ENCODE data around the gene LIN52.

DNA sequence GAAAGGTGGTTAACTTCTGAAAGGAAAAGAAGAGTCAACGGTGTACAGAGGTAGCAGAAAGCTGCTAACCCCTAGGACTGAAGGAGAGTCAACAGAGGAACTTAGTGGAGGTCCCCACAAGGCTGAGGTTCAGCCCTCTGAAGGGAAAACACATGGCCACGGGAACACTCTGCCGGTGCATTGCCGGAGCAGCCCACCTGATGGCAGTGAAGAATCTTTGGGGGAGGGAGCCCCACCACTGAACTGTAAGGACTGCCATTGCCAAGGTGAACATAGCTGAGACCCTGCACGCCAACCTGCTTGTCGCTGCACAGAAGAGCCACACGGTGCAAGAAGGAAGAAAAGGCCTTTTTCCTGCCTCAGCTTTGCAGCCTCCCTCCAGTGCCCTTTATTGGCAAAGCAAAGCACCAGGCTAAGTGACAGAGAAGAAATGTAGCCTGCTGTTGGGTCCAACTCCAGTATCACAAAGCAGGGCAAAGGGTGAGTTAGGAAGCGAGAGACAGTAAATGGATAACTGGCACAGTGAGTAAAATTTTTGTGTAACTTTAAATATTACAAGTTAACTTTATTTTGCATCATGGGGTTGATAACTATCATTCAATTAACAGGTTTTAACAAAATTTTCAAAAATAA lies 76.9 kb downstream of the LIN52 start:
- TF ChIP-seq CTCF (CRISPR knock-in tag; IDR thresholded peaks at IDR 0.05) (0 out of 2 replicates have a peak, but pooled peaks have one; percentile 5), ZNF20 (CRISPR knock-in tag; IDR thresholded peaks at IDR 0.05) (no peak), POLR2A (IDR thresholded peaks at IDR 0.05; ENCODE audit: insufficient read depth in 1 of 2, low read depth in 2 of 2, low read length in 2 of 2) (no peak), REPIN1 (CRISPR knock-in tag; IDR thresholded peaks at IDR 0.05; ENCODE audit: borderline replicate concordance, low read depth) (no peak), ZSCAN9 (CRISPR knock-in tag; IDR thresholded peaks at IDR 0.05; ENCODE audit: borderline replicate concordance) (no peak), ZBTB33 (CRISPR knock-in tag; IDR thresholded peaks at IDR 0.05) (no peak), PRPF4 (IDR thresholded peaks at IDR 0.05; ENCODE audit: low read depth, low read length, poor library complexity, severe bottlenecking) (no peak), NFIC (IDR thresholded peaks at IDR 0.05; ENCODE audit: low read length) (no peak), ZFP36L2 (CRISPR knock-in tag; IDR thresholded peaks at IDR 0.05) (no peak), GABPA (IDR thresholded peaks at IDR 0.05; ENCODE audit: low read depth, low read length) (no peak), GABPA (CRISPR knock-in tag; IDR thresholded peaks at IDR 0.05; ENCODE audit: low read depth) (no peak), YY1 (IDR thresholded peaks at IDR 0.05; ENCODE audit: insufficient read depth, insufficient replicate concordance, low read depth, low read length) (no peak), ZFX (CRISPR knock-in tag; IDR thresholded peaks at IDR 0.05; ENCODE audit: low read depth) (no peak)

All from HepG2 (cell line).